SU-DHL-6 (cell line): Measurements from ENCODE around the gene PEX12.

ENCODE experiments used
- H2AFZ ChIP-seq: fragments of 200-600 bp; sonication (generic); 2 replicates; pipeline ENCODE4 v1.6.1; 2014; ENCODE audit warnings: low read depth, mild to moderate bottlenecking, moderate library complexity, mixed read lengths, antibody characterized with exemption, low read length; ENCODE audit not compliant: severe bottlenecking
- H3F3A ChIP-seq: fragments of 200-600 bp; shearing (Covaris generic); 2 replicates; pipeline ENCODE4 v1.6.0; 2016; ENCODE audit warnings: antibody characterized with exemption, mild to moderate bottlenecking; ENCODE audit not compliant: insufficient read depth
- H3K27ac ChIP-seq: fragments of 200-600 bp; sonication (generic); 2 replicates; pipeline ENCODE4 v1.5.1; 2016; ENCODE audit warnings: low read depth, mild to moderate bottlenecking, low read length, moderate library complexity, mixed read lengths
- H3K27me3 ChIP-seq: fragments of 200-600 bp; sonication (generic), shearing (Covaris generic); 2 replicates; pipeline ENCODE4 v1.6.0; 2014; ENCODE audit warnings: mild to moderate bottlenecking, low read length
- H3K36me3 ChIP-seq: fragments of 200-600 bp; sonication (generic); 2 replicates; pipeline ENCODE4 v1.6.1; 2014; ENCODE audit warnings: mild to moderate bottlenecking, low read length, mixed read lengths
- H3K4me2 ChIP-seq: fragments of 300-600, 200-600 bp; shearing (Covaris generic), sonication (generic); 2 replicates; pipeline ENCODE4 v1.6.0; 2014; ENCODE audit warnings: low read length, low read depth, mild to moderate bottlenecking; ENCODE audit not compliant: poor library complexity, severe bottlenecking
- H3K4me3 ChIP-seq: fragments of 200-600 bp; sonication (generic); 2 replicates; pipeline ENCODE4 v1.5.1; 2014; ENCODE audit warnings: antibody characterized with exemption, low read length, mild to moderate bottlenecking, mixed read lengths; ENCODE audit not compliant: insufficient read depth, poor library complexity, severe bottlenecking
- H3K79me2 ChIP-seq: fragments of 200-600 bp; sonication (generic); 2 replicates; pipeline ENCODE4 v1.6.1; 2014; ENCODE audit warnings: mild to moderate bottlenecking, low read length, moderate library complexity; ENCODE audit not compliant: insufficient read depth
- H3K9ac ChIP-seq: fragments of 200-600 bp; sonication (generic); 2 replicates; pipeline ENCODE4 v1.7.0; 2014; ENCODE audit warnings: mild to moderate bottlenecking, low read length
- H3K9me2 ChIP-seq: fragments of 200-600 bp; sonication (generic); replicated peaks from 2 replicates; pipeline ENCODE4 v1.6.1; 2014; ENCODE audit warnings: low read length; ENCODE audit not compliant: insufficient read depth
- H3K9me3 ChIP-seq: fragments of 200-600 bp; sonication (generic); 2 replicates; pipeline ENCODE4 v1.6.1; 2014; ENCODE audit warnings: low read length, mixed read lengths; ENCODE audit not compliant: insufficient read depth
- H4K20me1 ChIP-seq: fragments of 200-600 bp; sonication (generic); 2 replicates; pipeline ENCODE4 v1.6.1; 2014; ENCODE audit warnings: low read depth, mild to moderate bottlenecking, antibody characterized with exemption, low read length, moderate library complexity, mixed read lengths
- EZH2phosphoT487 ChIP-seq: fragments of 200-600 bp; sonication (generic), shearing (Covaris generic); conservative IDR thresholded peaks from 2 replicates; pipeline ENCODE4 v1.6.1; 2018; ENCODE audit warnings: mild to moderate bottlenecking, antibody characterized with exemption, low read length, moderate library complexity, mixed read lengths
- TF ChIP-seq, protein P1 (sequence below): fragments of 200-600 bp; sonication (generic); IDR thresholded peaks from one replicate; pipeline ENCODE4 v1.5.1; 2017; ENCODE audit warnings: antibody characterized with exemption, mild to moderate bottlenecking, low read length, moderate library complexity; ENCODE audit not compliant: insufficient read depth, poor library complexity, severe bottlenecking

Gene PEX12

DNA sequence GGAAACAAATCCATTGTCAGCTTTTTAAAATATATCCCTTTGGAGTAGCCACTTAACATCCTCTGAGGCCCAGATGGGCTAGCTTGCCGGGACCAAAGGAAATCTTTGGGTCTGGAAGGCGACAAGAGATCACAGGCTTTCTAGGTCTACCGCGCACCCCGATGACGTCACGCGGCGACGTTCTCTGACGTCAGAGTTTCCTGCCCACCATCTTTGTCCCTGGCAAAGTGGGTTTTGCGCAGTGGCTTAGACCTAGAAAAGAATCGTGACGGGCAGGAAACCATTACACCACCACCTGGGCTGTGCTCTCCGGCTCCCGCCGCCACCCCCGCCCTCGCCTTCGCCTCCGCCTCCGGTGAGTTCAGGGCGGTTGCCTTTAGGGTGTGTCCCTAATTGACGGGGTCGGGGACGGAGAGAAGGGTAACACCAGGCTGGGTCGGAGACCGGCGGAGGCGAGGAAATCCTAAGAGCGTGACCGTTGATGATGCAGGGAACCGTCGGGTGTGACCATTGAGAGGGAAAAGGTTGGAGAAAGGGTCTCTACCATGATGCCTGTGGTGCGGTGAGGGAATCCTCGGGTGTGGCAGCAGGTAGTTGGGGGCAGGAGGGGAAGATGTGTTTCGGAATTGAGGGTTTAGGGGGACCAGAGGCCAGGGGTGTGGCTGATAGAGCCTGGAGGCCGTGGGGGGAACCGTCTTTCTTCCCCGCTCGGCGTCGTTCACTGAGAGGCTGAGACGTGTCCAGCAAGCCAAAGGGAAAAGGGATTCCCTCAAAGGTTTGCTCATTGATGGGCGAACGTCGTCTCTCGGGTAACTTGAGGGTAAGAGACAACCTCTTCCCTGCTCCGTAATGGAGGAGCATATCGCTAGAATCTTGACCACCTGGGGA, 8.9 kb upstream of the PEX12 start, which contains the start of gene AP2B1:
TSS of gene AP2B1 (plus strand) at position 249 of the 888 bp plus-strand sequence. CDS start 6,709 bp downstream, outside the sequence.
- peak within 1 kb of the TSS; percentile 86 for H3K4me3 ChIP-seq
- H3K4me2 ChIP-seq: peak within 1 kb of the TSS; percentile 60
- H3K27me3 ChIP-seq: no peaks in the 10 kb centered on the region
- peaks cover 33% of the 10 kb centered on the region for H3K79me2 ChIP-seq
- H3F3A ChIP-seq: peaks cover 9% of the 10 kb centered on the region
- TF ChIP-seq, protein P1, sequence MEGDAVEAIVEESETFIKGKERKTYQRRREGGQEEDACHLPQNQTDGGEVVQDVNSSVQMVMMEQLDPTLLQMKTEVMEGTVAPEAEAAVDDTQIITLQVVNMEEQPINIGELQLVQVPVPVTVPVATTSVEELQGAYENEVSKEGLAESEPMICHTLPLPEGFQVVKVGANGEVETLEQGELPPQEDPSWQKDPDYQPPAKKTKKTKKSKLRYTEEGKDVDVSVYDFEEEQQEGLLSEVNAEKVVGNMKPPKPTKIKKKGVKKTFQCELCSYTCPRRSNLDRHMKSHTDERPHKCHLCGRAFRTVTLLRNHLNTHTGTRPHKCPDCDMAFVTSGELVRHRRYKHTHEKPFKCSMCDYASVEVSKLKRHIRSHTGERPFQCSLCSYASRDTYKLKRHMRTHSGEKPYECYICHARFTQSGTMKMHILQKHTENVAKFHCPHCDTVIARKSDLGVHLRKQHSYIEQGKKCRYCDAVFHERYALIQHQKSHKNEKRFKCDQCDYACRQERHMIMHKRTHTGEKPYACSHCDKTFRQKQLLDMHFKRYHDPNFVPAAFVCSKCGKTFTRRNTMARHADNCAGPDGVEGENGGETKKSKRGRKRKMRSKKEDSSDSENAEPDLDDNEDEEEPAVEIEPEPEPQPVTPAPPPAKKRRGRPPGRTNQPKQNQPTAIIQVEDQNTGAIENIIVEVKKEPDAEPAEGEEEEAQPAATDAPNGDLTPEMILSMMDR: no peak
- no peak for TF ChIP-seq EZH2phosphoT487
- H3K36me3 ChIP-seq: no peaks in the 10 kb centered on the region
- no peaks in the 10 kb centered on the region for H3K9me2 ChIP-seq
- no peaks in the 10 kb centered on the region for H4K20me1 ChIP-seq
- peak within 1 kb of the TSS; percentile 75 for H3K9ac ChIP-seq
- H2AFZ ChIP-seq: peak within 1 kb of the TSS; percentile 92
- peak within 1 kb of the TSS; percentile 49 for H3K27ac ChIP-seq
- H3K9me3 ChIP-seq: no peaks in the 10 kb centered on the region

DNA sequence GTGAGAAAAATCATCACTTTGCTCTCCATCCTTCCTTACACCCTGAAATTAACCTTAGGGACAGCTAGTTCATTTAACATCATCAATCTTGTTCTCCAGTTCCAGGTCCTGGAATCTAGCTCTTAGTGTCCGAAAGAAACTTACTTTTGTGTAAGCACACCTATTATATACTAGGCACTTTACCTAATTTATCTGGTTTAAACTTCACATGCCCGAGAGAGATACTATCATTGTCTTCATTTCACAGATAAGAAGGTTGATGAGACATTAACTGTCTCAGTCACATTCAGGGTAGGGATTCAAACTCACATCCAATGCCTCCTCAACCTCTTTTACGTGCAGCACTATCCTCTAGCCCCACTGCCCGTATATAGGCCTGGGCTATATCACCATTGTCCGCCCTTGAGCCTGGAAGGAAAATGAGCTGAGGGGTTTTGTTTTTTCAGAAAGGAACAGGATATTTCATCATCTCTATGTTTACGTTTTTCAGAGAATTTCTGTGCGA, 8.2 kb upstream of the PEX12 start:
- Histone ChIP-seq H3K4me2 (peak overlapping the region; percentile 60), H3K4me3 (peak overlapping the region; percentile 86), H3K9me3 (no peaks in the 10 kb centered on the region), H3K9me2 (no peaks in the 10 kb centered on the region), H3K27ac (peak overlapping the region; percentile 49), H3F3A (peaks cover 9% of the 10 kb centered on the region), H4K20me1 (no peaks in the 10 kb centered on the region), H3K36me3 (no peaks in the 10 kb centered on the region), H3K9ac (peak overlapping the region; percentile 75), H3K27me3 (no peaks in the 10 kb centered on the region), H3K79me2 (peaks cover 28% of the 10 kb centered on the region), H2AFZ (peak overlapping the region; percentile 92)
- TF ChIP-seq, protein P1: no peak
- TF ChIP-seq EZH2phosphoT487: no peak

DNA sequence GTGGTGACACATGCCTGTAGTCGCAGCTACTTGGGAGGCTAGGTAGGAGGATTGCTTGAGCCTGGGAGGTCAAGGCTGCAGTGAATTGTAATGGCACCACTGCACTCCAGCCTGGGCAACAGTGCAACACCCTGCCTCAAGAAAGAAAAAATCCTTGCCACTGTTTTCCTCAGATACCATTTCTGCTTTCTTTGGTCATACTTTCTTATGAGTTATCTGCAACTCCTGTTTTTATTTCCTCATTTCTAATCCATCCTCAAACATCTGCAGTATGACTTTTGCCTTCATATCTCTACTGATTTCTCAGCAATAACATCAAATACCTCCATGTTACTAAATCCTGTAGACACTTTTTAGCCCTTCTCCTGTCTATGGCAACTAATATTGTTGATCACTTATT, 5.7 kb upstream of the PEX12 start:
- Histone ChIP-seq H3K36me3 (no peaks in the 10 kb centered on the region), H3K27ac (no peak overlapping the region), H3K9me2 (no peaks in the 10 kb centered on the region), H3K4me3 (no peak overlapping the region), H2AFZ (no peak overlapping the region), H3K27me3 (no peaks in the 10 kb centered on the region), H3F3A (peaks cover 12% of the 10 kb centered on the region), H4K20me1 (no peaks in the 10 kb centered on the region), H3K4me2 (no peak overlapping the region), H3K79me2 (peaks cover 10% of the 10 kb centered on the region), H3K9me3 (no peaks in the 10 kb centered on the region), H3K9ac (no peak overlapping the region)
- no peak for TF ChIP-seq EZH2phosphoT487
- TF ChIP-seq, protein P1: no peak
